Right lobe of liver (tissue), 4 donors: ENCODE measurements around the gene LRBA.

Source experiments
- CTCF ChIP-seq, 4 donors: fragments of 200-600 bp in 3 of 4; fragments of 450-650 bp in 1 of 4; IDR thresholded peaks; one replicate each; pipeline versions ENCODE4 v1.5.1 to v1.8.0; 2016 to 2022; ENCODE audit warnings: antibody characterized with exemption in 4 of 4, mild to moderate bottlenecking in 2 of 4
- POLR2A ChIP-seq: fragments of 450-650 bp; IDR thresholded peaks from one replicate; pipeline ENCODE4 v1.6.1; 2017; ENCODE audit warnings: antibody characterized with exemption, mild to moderate bottlenecking
- donor health status: DM: no; HTN: no; CAD: no.
- donor health status: DM: no; HTN: no; CAD: no.
- donor health status: DM: no; HTN: yes; CAD: no.

- TF ChIP-seq CTCF (IDR thresholded peaks at IDR 0.05) (no peak), POLR2A (no peak)
These were observed 627.1 kb downstream of the LRBA start for GRCh38 chr4:150387981-150388380.
